ENCODE data around the gene BCL6B.

Gene BCL6B

DNA sequence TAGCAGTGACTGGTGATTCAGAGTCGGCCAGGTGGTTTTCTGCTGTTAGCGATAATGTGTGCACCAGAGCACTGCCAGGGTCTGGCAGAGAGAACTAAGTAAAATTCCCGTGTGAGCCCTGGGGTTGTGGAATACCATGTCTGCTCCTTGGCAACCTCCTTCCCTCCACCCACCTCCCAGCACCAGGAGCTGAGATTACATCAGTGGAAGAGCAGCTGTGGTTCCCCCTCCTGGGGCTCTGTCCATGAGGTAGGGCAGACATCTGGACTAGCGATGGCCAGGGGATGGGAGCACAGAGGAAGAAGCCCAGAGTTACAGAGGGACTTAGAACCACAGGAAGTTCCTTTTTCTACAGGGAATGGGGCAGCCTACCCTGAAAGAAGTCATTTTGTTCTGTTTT is 41.4 kb downstream of the BCL6B start:
- no peak for DNase-seq (ENCODE audit: low read depth)
- H3K4me3 ChIP-seq (replicated peaks; ENCODE audit: low read depth, low read length): no peak overlapping the region
- TF ChIP-seq, protein P1, sequence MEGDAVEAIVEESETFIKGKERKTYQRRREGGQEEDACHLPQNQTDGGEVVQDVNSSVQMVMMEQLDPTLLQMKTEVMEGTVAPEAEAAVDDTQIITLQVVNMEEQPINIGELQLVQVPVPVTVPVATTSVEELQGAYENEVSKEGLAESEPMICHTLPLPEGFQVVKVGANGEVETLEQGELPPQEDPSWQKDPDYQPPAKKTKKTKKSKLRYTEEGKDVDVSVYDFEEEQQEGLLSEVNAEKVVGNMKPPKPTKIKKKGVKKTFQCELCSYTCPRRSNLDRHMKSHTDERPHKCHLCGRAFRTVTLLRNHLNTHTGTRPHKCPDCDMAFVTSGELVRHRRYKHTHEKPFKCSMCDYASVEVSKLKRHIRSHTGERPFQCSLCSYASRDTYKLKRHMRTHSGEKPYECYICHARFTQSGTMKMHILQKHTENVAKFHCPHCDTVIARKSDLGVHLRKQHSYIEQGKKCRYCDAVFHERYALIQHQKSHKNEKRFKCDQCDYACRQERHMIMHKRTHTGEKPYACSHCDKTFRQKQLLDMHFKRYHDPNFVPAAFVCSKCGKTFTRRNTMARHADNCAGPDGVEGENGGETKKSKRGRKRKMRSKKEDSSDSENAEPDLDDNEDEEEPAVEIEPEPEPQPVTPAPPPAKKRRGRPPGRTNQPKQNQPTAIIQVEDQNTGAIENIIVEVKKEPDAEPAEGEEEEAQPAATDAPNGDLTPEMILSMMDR (IDR thresholded peaks at IDR 0.05; ENCODE audit: low read length, missing control alignments): no peak

DNA sequence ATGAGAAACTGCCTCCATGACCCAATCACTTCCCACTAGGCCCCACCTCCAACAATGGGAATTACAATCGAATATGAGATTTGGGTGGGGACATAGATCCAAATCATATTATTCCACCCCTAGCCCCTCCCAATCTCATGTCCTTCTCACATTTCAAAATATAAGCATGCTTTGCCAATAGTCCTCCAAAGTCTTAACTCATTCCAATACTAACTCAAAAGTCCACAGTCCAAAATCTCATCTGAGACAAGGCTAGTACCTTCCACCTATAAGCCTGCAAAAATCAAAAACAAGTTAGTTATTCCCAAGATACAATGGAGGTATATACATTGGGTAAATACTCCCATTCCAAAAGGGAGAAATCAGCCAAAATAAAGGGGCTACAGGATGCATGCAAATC is 44.3 kb downstream of the BCL6B start:
- TF ChIP-seq, protein P1 (IDR thresholded peaks at IDR 0.05; ENCODE audit: low read length, missing control alignments): no peak
- no peak overlapping the region for H3K4me3 ChIP-seq (replicated peaks; ENCODE audit: low read depth, low read length)
- DNase-seq (ENCODE audit: low read depth): no peak

DNA sequence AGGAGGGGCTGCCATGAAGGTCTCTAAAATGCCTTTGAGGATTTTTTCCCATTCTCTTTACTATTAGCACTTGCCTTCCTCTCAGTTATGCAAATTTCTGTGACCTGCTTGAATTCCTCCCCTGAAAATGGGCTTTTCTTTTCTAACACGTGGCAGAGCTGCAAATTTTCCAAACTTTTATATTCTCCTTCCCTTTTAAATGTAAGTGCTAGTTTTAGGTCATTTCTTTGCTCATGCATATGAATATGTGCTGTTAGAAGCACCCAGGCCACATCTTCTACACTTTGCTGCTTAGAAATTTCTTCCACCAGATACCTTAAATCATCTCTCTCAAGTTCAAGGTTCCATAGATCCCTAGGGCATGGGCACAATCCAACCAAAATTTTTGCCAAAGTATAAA is 45.4 kb downstream of the BCL6B start:
- TF ChIP-seq, protein P1 (IDR thresholded peaks at IDR 0.05; ENCODE audit: low read length, missing control alignments): no peak
- no peak overlapping the region for H3K4me3 ChIP-seq (replicated peaks; ENCODE audit: low read depth, low read length)
- no peak for DNase-seq (ENCODE audit: low read depth)

DNA sequence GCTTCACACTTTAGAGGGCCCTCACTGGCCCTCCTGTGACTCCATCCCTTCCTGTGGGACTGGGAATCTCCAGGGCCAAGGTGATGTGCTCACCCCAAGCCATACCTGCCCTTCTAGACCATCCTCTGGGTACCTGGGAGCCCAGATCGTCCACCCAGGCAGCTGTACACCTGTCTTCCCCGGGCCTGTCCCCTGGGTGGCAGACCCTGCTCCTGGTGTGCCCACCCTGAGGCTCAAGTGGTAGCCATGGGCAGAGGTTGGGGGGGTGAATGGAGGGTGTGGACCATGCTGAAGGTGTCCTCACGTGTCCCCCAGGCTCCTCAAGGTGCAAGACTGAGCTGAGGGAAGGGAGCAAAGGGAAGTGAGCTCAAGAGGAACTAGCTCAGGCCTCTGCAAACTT is 47.9 kb downstream of the BCL6B start:
- DNase-seq (ENCODE audit: low read depth): no peak
- TF ChIP-seq, protein P1 (IDR thresholded peaks at IDR 0.05; ENCODE audit: low read length, missing control alignments): no peak

DNA sequence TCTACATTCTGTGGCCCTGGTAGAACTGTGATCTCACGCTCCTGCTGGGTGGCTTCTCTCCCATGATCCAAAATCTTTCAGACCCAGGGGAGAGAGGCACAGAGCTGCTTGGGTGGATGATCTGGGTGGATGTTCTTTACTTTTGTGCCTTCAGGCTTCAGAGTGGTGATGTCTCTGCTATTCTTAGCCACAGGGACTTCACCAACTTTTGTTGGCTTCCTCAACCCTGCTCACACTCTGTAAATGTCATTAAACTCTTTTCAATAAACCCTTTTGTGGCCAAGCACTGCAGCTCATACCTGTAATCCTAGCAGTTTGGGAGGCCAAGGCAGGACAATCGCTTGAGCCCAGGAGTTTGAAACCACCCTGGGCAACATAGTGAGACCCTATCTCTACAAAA is 49.6 kb downstream of the BCL6B start:
- no peak for DNase-seq (ENCODE audit: low read depth)
- no peak overlapping the region for H3K4me3 ChIP-seq (replicated peaks; ENCODE audit: low read depth, low read length)
- TF ChIP-seq, protein P1 (IDR thresholded peaks at IDR 0.05; ENCODE audit: low read length, missing control alignments): no peak

More for the DNA sequence above, 47.9 kb downstream of the BCL6B start:
- no peak overlapping the region for H3K4me3 ChIP-seq (replicated peaks; ENCODE audit: low read depth, low read length)

DNA sequence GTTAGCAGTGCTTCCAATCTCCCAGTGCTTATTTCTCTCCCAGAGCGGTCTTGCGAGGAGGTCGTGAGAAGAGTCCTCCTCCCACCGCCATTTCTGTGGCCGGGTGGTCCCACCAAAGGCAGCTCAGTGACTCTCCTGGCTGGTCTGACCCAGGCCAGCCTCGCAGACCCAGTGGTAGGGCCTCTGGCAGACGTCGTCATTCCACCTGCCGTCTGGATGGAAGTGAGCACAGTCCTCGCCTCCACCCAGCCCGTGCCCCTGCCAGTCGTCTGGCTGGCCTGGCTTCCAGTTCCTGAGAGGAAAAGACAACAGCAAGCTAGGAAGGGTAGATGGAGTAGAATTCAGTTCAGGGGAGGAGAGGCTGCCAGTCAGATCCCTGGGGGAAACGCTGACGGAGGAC is 52.1 kb downstream of the BCL6B start:
- no peak overlapping the region for H3K4me3 ChIP-seq (replicated peaks; ENCODE audit: low read depth, low read length)
- DNase-seq (ENCODE audit: low read depth): no peak
- TF ChIP-seq, protein P1 (IDR thresholded peaks at IDR 0.05; ENCODE audit: low read length, missing control alignments): no peak

DNA sequence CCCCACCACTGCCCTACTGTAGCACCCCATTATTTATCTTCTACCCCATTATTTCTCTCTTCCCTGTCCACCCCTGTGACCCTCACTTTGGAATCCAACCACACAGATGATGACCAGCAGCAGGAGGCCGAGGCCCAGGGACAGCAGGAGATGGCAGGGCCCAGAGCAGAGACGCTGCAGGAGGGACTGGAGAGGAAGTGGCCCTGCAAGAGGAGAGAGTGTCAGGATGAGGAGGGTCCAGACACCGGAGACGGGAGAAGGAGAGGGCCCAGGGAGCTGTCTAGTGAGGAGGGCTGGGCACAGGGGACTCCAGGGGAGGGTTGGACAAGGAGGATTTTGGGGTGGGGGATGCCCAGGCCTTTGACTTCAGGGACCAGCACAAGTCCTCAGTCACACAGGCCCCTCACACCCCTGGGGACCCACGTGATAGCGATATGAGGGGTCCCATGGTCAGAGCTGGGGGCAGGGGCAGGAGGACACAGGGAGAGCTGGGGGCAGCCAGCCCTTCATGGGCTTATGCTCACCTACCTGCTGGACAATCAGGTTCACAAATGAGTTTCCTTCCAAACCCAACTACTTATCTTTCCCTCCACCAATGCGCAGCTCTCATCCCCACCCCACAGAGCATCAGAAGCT is 55.2 kb downstream of the BCL6B start:
- TF ChIP-seq, protein P1 (IDR thresholded peaks at IDR 0.05; ENCODE audit: low read length, missing control alignments): no peak
- H3K4me3 ChIP-seq (replicated peaks; ENCODE audit: low read depth, low read length): no peak overlapping the region
- no peak for DNase-seq (ENCODE audit: low read depth)
